Stimulated activated effector memory CD8-positive, alpha-beta T cell treated with anti-CD3 and anti-CD28 coated beads, Interleukin-12 subunit alpha, Interleukin-12 subunit beta, amount 100 ng/mL, for 72 hours (primary cell): ENCODE data around the gene SHISA8.
A peak's percentile ranks its signal among the peaks of the same experiment; 100 is the strongest.
"Not testable (repeated sequence)": the region's sequence is repeated elsewhere in the genome, so short reads cannot be mapped to it uniquely, and the experiment has no call there.

Experiments
- ATAC-seq: fragments of 150-1000 bp; cut with Tn5 transposase; 2 replicates; pipeline ENCODE4 v1.10.0; 2021
- DNase-seq, 2 donors: peaks; one replicate each; pipeline ENCODE4 v3.0.0; 2021 to 2022; ENCODE audit warnings: low spot score in 2 of 2
- H3K27ac Mint-ChIP-seq: one replicate; pipeline ENCODE4 v1.8.0; 2022; ENCODE audit warnings: mild to moderate bottlenecking, mixed read lengths
- H3K36me3 Mint-ChIP-seq: one replicate; pipeline ENCODE4 v1.8.0; 2022; ENCODE audit warnings: mild to moderate bottlenecking, mixed read lengths
- H3K4me1 Mint-ChIP-seq: one replicate; pipeline ENCODE4 v1.8.0; 2022; ENCODE audit warnings: mixed read lengths
- H3K4me3 Mint-ChIP-seq: one replicate; pipeline ENCODE4 v1.8.0; 2022; ENCODE audit warnings: mild to moderate bottlenecking, mixed read lengths
- H3K9me3 Mint-ChIP-seq: one replicate; pipeline ENCODE4 v1.8.0; 2022; ENCODE audit warnings: mixed read lengths

Gene SHISA8

DNA sequence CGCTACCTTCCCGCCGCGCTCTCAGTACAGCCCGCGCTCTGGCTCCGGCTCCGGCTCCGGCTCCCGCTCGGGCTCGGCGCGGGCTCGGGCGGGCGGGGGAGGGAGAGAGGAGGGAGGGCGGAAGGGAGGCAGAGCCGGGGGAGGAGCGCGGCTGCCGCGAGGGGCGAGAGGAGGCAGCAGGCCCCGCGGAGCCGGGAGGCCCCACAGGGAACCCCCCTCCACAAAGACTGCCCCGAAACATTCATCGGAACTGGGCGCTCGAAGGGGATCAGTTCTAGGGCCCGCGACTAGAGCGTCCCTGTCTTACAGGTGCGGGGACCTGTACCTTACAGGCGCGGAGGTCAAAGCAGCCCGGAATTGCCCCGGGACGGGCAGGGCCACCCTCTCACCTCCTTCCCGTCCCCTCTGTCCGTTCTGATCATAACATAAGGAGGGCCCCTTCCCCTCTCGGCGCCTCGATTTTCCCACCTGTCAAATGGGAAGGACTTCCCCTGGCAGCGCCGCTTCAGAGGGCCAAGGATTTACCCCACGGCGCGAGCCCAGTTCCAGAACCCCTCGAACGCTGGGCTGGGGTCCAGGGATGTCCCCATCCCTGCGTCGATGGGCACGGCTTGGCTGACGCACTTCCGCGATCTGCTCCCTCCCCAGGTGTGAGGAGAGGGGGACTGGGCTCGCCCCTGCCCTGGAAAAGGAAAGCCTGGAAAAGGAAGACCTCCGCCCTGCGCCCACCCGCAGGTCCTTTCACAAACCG lies at the start of gene SHISA8:
Gene SHISA8 (minus strand): TSS at position 40 of the 751 bp plus-strand sequence. CDS start 407 bp downstream, outside the sequence.
- Mint-ChIP-seq H3K36me3 (peaks cover 25% of the 10 kb centered on the region), H3K4me3 (peak within 1 kb of the TSS; percentile 61), H3K9me3 (no peaks in the 10 kb centered on the region), H3K27ac (no peak within 1 kb of the TSS), H3K4me1 (peaks cover 35% of the 10 kb centered on the region)
- peak in 1 of 2 donors; percentile 37 for DNase-seq
- ATAC-seq: peak; percentile 63

DNA sequence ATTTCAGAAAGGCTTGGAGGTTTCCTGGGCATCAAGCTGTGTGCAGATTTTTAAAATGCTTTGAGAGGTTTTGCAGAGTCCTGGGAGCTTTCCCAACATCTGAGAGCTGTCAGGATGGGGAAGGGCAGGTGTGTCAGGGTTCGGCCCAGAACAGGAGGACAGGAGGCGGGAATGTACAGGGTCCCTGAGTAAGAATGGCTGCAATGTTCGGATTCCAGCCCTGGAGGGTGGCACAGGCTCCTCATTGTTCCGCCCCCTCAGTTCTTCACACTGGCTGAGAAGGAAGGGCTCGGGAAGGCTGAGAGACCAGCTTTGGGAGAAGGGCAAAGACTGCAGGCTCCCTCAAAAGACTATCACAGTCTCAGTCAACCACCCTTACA lies 49.2 kb upstream of the SHISA8 start:
- H3K27ac Mint-ChIP-seq: no peak overlapping the region
- no peaks in the 10 kb centered on the region for H3K9me3 Mint-ChIP-seq
- peaks cover 7% of the 10 kb centered on the region for H3K4me1 Mint-ChIP-seq
- H3K4me3 Mint-ChIP-seq: no peak overlapping the region
- ATAC-seq (no peak), DNase-seq (no peak)
- no peaks in the 10 kb centered on the region for H3K36me3 Mint-ChIP-seq

DNA sequence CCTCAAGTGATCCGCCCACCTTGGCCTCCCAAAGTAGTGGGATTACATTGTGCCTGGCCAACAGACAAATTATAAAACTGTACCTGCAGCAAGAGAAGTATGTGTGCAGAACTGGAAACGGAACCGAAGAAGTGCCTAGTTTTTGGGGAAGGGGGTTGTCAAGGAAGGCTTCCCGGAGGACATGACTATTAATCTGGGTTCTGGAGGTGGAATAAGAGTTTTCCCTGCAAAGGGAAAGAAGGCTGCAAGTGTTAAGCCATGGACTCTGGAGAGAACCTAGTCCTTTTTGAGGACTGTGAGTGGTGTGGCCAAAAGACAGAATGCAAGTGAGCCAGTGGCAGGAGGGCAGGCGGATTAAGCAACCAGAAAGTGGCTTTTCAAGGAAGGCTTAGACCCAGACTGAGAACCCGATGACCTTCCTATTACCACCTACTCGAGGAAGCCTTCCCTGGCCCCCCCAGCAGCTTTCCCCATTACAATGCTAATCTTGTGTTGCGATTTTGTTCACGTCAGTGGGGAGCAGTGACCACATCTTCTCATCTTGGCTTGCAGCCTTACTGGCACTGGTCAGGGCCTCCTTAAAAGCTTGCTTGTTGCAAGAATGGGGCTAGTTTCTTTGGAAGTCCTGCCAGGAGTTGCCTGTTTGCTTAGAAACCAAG lies 48.7 kb upstream of the SHISA8 start:
- no peaks in the 10 kb centered on the region for H3K36me3 Mint-ChIP-seq
- no peak overlapping the region for H3K27ac Mint-ChIP-seq
- ATAC-seq: no peak
- peaks cover 7% of the 10 kb centered on the region for H3K4me1 Mint-ChIP-seq
- no peak for DNase-seq
- H3K9me3 Mint-ChIP-seq: no peaks in the 10 kb centered on the region
- H3K4me3 Mint-ChIP-seq: no peak overlapping the region

DNA sequence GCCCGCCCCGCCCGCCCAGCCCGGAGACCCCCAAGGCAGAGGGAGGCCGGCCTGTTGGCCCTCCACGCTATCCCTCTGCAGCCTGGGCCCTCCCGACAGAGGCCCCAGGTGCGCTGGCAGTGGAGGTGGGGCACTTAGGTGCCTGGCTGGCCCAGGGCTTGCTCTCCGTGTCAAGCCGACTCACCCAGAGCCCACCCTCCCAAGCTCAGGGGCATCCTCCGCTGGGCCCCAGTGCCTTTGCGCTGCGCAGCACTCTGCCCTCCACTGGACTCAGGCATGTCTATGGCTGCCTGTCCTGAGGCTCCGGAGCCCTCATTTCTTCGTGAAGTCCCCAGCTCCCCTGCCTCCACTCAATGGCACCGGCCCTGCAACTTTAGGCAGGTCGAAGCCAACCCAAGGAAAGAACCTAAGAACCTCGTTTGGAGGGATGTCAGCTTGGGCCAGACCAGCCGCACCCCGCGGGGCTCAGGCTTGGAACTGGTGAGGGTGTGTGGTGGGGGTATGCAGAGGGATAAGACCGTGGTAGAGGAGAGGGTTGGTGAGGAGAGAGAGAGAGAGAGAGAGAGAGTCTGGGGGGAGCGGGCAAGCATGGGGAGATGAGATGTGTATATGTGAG lies 43.2 kb upstream of the SHISA8 start:
- Mint-ChIP-seq H3K36me3 (no peaks in the 10 kb centered on the region), H3K4me1 (peaks cover 12% of the 10 kb centered on the region), H3K9me3 (no peaks in the 10 kb centered on the region), H3K4me3 (peak overlapping the region; percentile 55), H3K27ac (peak overlapping the region; percentile 26)
- no peak for DNase-seq
- peak; percentile 47 for ATAC-seq

DNA sequence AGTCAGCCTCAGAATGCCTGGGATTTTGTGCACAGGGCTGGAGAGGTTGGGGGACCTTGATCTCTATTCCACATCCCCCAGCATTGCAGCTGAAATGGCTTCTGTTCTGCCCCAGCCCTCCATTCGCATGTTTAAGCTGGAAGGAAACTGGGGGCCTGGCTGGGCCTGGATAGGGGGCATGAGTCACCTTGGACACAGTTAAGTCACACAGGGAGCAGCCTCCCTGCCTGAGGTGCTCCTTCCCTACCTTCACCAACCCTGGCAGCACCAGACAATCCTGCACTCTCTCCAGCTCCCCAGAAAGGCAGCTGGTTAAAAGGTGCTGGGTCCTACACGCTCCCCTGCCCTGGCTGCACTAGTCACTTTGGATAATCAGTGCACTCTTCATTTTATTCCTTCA lies 37.8 kb upstream of the SHISA8 start:
- Mint-ChIP-seq H3K36me3 (no peaks in the 10 kb centered on the region), H3K27ac (no peak overlapping the region), H3K4me3 (no peak overlapping the region), H3K9me3 (no peaks in the 10 kb centered on the region), H3K4me1 (peaks cover 14% of the 10 kb centered on the region)
- DNase-seq: no peak
- ATAC-seq: no peak

DNA sequence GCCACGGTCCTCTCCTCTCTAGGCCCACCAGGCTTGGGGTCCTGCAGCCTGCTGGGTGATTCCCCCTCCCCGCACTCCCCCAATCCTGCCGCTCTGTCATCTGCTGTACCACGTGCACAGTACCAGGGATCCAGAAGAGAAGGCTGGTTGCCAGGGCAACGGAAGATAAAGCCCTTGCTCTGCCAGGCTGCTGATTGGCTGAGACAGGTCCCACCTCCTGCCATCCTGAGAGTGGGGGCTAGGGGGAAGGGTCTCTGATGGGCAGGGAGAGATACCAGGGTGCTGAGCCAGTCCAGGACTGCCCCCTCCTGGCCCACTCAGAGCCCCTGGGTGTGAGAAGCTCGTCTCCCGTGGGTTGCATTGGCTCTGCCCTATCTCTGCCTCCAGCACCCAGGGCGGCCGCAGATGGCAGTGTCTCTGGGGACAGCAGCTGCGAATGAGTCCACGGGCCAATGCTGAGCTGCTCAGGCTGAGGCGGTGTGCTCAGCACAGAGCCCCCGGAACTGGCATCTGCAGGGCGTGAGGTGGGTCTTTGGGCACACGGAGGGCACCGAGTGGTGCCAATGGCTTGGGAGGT lies 37.1 kb upstream of the SHISA8 start, which contains the start of gene SMIM45:
Gene SMIM45 (plus strand): TSS at position 253 of the 577 bp plus-strand sequence.
- DNase-seq: no peak

DNA sequence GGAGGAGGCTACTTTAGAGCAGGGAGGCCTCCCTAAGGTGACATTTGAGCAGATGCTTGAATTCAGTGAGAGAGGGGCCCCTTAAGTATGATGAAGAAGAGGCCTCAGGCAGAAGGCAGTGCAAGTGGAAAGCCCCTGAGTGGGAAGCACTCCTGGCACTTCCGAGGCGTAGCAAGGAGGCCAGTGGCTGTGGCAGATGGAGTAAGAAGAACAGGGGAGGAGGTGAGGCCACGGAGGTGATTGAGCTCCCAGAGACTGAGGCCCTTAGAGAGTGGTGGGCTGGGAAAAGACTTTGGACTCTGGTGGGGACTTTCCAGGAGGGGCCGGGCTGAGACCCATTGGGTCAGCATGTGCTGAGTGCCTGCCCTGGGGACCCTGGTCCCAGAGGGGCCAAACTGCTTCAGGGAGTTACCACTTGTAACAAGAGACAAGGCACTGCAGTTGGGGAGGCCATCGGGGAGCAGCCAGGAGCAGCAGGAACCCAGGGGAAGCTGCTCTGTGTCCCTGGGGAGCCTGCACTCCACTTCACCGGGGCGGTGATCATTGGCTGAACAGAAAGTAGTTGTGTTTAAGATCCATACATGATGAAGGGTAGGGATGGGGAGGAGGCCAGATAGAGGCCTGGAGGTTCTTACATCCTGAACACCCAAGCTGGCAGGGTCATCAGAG lies 34.6 kb upstream of the SHISA8 start:
- DNase-seq (no peak), ATAC-seq (no peak)
- peak overlapping the region; percentile 87 for H3K4me3 Mint-ChIP-seq
- peaks cover 26% of the 10 kb centered on the region for H3K36me3 Mint-ChIP-seq
- H3K4me1 Mint-ChIP-seq: peaks cover 25% of the 10 kb centered on the region
- H3K27ac Mint-ChIP-seq: peak overlapping the region; percentile 9
- H3K9me3 Mint-ChIP-seq: no peaks in the 10 kb centered on the region

More for the DNA sequence above, 37.1 kb upstream of the SHISA8 start, which contains the start of gene SMIM45:
- Mint-ChIP-seq H3K4me1 (peaks cover 9% of the 10 kb centered on the region), H3K27ac (peak within 1 kb of the TSS; percentile 18), H3K9me3 (no peaks in the 10 kb centered on the region), H3K36me3 (peaks cover under 1% of the 10 kb centered on the region), H3K4me3 (no peak within 1 kb of the TSS)
- peak; percentile 20 for ATAC-seq

DNA sequence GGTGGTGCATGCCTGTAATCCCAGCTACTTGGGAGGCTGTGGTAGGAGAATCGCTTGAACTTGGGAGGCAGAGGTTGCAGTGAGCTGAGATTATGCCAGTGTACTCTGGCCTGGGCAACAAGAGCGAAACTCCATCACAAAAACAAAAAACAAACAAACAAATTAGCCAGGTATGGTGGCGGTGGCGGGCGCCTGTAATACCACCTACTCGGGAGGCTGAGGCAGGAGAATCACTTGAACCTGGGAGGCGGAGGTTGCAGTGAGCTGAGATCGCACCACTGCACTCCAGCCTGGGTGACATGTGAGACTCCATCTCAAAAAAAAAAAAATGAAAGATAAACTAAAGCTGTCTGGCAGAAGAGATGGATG lies 34.0 kb upstream of the SHISA8 start:
- not testable (repeated sequence) for H3K9me3 Mint-ChIP-seq, DNase-seq, ATAC-seq
- Mint-ChIP-seq H3K36me3 (peaks cover 31% of the 10 kb centered on the region), H3K4me1 (peaks cover 27% of the 10 kb centered on the region), H3K27ac (peak overlapping the region; percentile 9), H3K4me3 (peak overlapping the region; percentile 87)

DNA sequence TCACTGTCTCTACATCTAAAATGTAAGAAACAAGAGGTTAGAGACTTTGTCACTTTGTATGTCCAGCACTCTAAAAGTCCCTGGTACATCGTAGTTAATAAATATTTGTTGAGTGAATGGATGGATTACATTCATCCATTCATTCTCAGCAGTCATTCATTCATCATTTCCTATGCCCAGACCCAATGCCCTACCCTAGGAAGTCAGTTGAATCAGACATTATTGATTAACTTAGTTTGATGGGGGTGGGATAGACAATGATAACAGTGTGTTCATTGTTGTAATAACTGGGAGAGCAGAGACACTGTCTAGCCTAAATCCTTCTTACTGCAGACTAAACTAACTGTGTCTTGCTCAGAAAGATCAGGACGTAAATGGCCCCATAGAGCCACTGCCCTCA lies 33.3 kb upstream of the SHISA8 start:
- H3K27ac Mint-ChIP-seq: no peak overlapping the region
- no peak for ATAC-seq
- peak overlapping the region; percentile 87 for H3K4me3 Mint-ChIP-seq
- peaks cover 39% of the 10 kb centered on the region for H3K36me3 Mint-ChIP-seq
- no peaks in the 10 kb centered on the region for H3K9me3 Mint-ChIP-seq
- no peak for DNase-seq
- H3K4me1 Mint-ChIP-seq: peaks cover 34% of the 10 kb centered on the region

DNA sequence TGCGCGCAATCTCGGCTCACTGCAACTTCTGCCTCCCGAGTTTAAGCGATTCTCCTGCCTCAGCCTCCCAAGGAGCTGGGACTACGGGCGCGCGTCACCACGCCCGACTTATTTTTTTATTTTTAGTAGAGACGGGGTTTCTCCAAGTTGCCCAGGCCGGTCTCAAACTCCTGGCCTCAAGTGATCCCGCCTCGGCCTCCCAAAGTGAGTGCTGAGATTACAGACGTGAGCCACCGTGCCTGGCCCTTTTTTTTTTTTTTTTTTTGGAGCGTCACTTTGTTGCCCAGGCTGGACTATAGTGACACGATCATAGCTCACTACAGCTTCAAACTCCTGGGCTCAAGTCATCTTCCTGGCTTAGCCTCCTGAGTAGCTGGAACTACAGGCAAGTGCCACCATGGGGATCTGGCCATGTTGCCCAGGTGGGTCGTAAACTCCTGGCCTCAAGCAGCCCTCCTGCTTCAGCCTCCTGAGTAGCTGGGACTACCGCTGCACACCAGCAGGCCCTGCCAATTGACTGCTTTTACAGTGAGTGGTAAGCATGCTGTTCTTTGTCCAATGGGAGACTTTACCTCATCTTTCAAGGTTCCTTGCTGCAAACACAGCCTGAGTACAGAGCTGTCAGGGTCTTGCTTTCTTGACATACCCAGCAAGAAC lies 32.7 kb upstream of the SHISA8 start:
- peaks cover 45% of the 10 kb centered on the region for H3K36me3 Mint-ChIP-seq
- H3K9me3 Mint-ChIP-seq: no peaks in the 10 kb centered on the region
- H3K27ac Mint-ChIP-seq: peak overlapping the region; percentile 86
- H3K4me3 Mint-ChIP-seq: peak overlapping the region; percentile 87
- peaks cover 34% of the 10 kb centered on the region for H3K4me1 Mint-ChIP-seq
- ATAC-seq (no peak), DNase-seq (no peak)

DNA sequence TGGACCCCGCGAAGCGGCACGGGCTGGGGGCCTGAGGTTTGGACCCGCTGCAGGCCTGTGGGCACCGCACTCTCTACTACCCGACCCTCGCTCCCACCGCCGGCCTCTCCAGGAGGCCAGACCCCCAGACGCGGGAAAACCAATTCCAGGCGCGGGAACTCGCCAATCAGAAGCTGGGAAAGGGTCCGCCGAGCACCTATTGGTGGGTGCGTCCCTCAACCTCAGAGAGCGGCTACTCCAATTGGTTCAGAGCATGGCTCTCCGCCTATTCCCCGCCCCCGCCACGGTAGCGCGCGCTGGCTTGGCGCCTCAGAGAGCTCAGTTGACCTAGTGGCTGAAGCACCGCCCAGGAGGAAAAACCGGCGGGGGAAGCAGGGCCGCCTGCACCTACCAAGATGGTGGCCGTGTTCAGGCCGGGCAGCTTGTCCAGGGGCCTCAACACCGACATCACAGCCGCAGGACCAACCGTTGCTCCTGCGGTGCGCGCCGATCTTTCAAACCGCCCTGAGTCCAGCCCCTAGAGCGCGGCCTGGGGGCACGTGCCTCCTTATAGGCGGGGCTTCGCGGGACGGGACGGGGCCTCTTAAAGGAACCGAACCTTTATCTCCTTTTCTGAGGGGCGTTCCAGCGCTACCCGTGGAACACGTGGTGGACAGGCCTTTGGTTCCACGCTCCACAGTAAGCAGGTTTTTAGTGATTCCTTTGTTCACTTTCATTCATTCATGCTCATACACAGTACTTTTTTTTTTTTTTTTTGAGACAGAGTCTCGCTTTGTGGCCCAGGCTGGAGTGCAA lies 32.0 kb upstream of the SHISA8 start, which contains the start of gene CENPM:
Gene CENPM (minus strand): TSS at position 524 of the 795 bp plus-strand sequence. CDS start 76 bp downstream, at position 448.
- no peaks in the 10 kb centered on the region for H3K9me3 Mint-ChIP-seq
- H3K4me3 Mint-ChIP-seq: peak within 1 kb of the TSS; percentile 87
- peak within 1 kb of the TSS; percentile 86 for H3K27ac Mint-ChIP-seq
- peaks cover 52% of the 10 kb centered on the region for H3K36me3 Mint-ChIP-seq
- H3K4me1 Mint-ChIP-seq: peaks cover 38% of the 10 kb centered on the region
- DNase-seq: peak; percentile 86 to 97
- peak; percentile 96 for ATAC-seq

DNA sequence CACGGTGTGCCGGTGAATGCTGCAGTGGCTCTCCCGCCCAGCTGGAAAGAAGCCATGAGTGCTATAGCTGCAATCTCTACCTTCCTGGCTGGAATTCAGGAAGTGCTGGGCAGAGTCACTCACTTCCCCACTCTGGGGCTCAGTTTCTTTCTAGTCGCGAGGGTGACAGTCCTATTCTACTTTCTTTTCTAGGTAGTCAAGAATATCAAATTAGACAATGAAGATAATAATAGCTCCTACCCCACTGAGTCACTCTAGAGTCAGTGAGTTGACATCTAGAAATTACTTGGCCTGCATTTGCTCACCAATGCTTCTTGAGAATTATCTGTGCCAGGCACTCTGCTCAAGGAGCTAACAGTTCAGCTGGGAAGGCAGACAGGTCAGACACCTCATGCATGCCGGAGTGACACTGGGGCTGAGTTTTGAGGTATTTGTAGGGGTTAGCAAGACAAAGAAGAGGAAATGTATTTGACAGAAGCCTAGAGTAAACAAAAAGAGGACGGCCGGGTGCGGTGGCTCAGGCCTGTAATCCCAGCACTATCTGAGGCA lies 28.9 kb upstream of the SHISA8 start:
- Mint-ChIP-seq H3K36me3 (peaks cover 83% of the 10 kb centered on the region), H3K4me3 (peak overlapping the region; percentile 62)

DNA sequence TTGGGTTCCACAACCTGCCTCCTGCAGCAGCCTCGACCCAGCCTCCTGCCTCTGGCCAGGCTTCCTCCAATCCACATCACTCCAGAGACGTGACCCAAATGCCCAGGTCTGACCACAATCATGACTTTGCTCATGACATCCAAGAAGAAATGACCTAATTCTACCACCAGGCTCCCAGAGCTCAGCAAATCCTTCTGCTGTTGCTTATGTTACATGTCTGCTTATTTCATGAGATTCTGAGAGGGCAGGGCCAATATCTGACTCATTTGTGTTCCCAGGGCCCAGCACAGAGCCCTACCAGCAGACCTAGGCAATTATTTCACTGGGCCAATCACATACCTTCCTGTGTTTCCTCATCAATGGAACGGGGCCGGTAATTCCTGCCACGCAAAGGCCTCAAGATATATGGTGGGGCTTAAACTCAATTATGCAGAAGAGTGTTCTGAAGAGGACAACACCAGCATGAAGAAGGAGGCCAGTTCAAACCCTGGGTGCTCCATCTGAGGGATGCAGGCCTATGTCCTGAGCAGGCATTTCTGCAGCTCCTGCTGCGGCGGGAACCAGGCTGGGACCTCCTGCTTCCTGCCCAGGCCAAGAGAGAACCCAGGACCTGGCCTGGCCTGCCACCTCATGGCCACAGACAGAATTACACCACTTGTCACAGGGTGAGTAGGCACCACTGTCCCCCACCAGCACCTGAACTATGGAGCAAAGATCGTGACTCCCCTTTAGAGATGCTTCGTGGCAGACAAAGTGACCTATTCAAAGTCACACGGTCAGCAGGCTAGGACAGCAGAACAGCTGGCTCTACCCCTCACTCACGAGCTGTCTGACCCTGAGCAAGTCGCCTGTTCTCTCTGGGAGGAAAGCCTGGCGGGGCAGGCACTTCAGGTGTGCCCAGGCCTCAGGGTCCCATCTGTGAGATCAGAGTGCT lies 26.2 kb upstream of the SHISA8 start:
- Mint-ChIP-seq H3K36me3 (peaks cover 100% of the 10 kb centered on the region), H3K9me3 (no peaks in the 10 kb centered on the region), H3K4me3 (peak overlapping the region; percentile 95), H3K4me1 (peaks cover 60% of the 10 kb centered on the region), H3K27ac (peak overlapping the region; percentile 99)
- DNase-seq (peak; percentile 82 to 91), ATAC-seq (peak; percentile 77)

More for the DNA sequence above, 28.9 kb upstream of the SHISA8 start:
- Mint-ChIP-seq H3K4me1 (peaks cover 60% of the 10 kb centered on the region), H3K9me3 (no peaks in the 10 kb centered on the region), H3K27ac (peak overlapping the region; percentile 82)
- no peak for DNase-seq
- ATAC-seq: no peak
